Brain pericyte (primary cell): ENCODE measurements around the gene ALPI.
"Not testable (repeated sequence)": the region's sequence is repeated elsewhere in the genome, so short reads cannot be mapped to it uniquely, and the experiment has no call there.

Experiments
- DNase-seq: peaks from one replicate; pipeline ENCODE4 v3.0.0-alpha.2; 2012; ENCODE audit warnings: low read depth, low spot score

The ALPI gene

GRCh38 chr2:232420463-232421188 lies 35.3 kb upstream of the ALPI start:
- no peak for DNase-seq

GRCh38 chr2:232421189-232421785 lies 34.7 kb upstream of the ALPI start:
- DNase-seq, result no peak

GRCh38 chr2:232422051-232422450 lies 33.9 kb upstream of the ALPI start:
- no peak for DNase-seq

GRCh38 chr2:232422996-232423395 lies 33.0 kb upstream of the ALPI start:
- not testable (repeated sequence) for DNase-seq

- not testable (repeated sequence) for DNase-seq
These were observed 32.5 kb upstream of the ALPI start for GRCh38 chr2:232423407-232423806.

GRCh38 chr2:232431705-232432590 lies 24.0 kb upstream of the ALPI start:
- DNase-seq, result no peak

- DNase-seq, result no peak
These were observed 23.3 kb upstream of the ALPI start for GRCh38 chr2:232432598-232433184.

GRCh38 chr2:232433622-232434021 lies 22.3 kb upstream of the ALPI start:
- DNase-seq, result not testable (repeated sequence)

- DNase-seq, result no peak
These were observed 21.9 kb upstream of the ALPI start for GRCh38 chr2:232434091-232434490.

- DNase-seq, result no peak
These were observed 21.2 kb upstream of the ALPI start for GRCh38 chr2:232434563-232435374.

GRCh38 chr2:232435375-232435648 lies 20.6 kb upstream of the ALPI start:
- no peak for DNase-seq

- DNase-seq, result no peak
These were observed 20.1 kb upstream of the ALPI start for GRCh38 chr2:232435805-232436204.

- no peak for DNase-seq
These were observed 19.4 kb upstream of the ALPI start for GRCh38 chr2:232436381-232437194.

GRCh38 chr2:232437195-232437571 lies 18.8 kb upstream of the ALPI start:
- DNase-seq, result no peak

GRCh38 chr2:232438091-232438490 lies 17.9 kb upstream of the ALPI start:
- no peak for DNase-seq

- no peak for DNase-seq
These were observed 16.8 kb upstream of the ALPI start for GRCh38 chr2:232438951-232439757.

GRCh38 chr2:232439758-232440135 lies 16.2 kb upstream of the ALPI start:
- DNase-seq, result no peak

GRCh38 chr2:232440220-232441018 lies 15.5 kb upstream of the ALPI start:
- not testable (repeated sequence) for DNase-seq

- DNase-seq, result no peak
These were observed 14.8 kb upstream of the ALPI start for GRCh38 chr2:232441147-232441651.
